NCI-H1092 (cell line): ENCODE measurements around the gene OTUD5.

ENCODE experiments used
- DNase-seq: peaks from one replicate; lab custom pipeline; 2025; lab: John Stamatoyannopoulos, UW

The OTUD5 gene

GRCh38 chrX:48911412-48912182 is 45.8 kb downstream of the OTUD5 start, which contains the start of gene SLC35A2:
Gene SLC35A2 (minus strand): TSS chrX:48911646. CDS start chrX:48911636, 10 bp downstream.
- peak; percentile 75 for DNase-seq

- DNase-seq: no peak
Observed at GRCh38 chrX:48910926-48911411, 46.4 kb downstream of the OTUD5 start.

GRCh38 chrX:48909703-48910294 is 47.6 kb downstream of the OTUD5 start:
- no peak for DNase-seq

GRCh38 chrX:48908600-48908999 is 48.8 kb downstream of the OTUD5 start:
- DNase-seq: no peak

DNA sequence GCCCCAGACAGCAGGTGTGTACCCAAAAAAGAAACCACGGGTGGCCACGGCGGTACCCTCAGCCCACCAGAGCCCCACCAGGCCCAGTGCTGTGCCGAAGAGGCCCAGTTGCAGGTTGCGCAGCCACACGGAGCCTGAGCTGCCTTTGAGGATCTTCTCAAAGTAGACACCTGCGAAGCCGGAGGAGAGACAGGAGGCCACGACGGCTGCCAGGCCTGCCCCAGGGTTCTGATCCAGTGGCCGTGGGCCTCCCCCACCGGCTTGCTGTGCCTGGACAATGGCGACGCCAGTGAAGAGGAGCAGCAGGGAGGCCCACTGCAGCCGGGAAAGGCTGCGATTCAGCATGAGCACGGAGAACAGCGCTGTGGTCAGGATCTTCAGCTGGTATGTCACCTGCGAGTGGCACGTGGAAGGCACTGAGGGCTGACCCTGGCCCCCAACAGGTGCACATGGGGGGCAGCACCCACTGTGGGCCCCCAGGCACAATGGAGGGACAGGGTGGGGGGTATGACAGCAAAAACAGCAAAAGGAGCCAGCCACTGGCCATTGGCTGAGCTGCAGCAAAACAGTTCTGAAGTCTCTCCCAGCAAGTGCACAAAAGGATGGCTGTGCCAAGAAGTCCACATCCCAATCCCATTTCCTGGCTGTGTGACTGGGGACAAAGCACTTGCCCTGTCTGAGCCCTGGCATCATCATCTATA is 52.2 kb downstream of the OTUD5 start:
- DNase-seq: no peak

DNA sequence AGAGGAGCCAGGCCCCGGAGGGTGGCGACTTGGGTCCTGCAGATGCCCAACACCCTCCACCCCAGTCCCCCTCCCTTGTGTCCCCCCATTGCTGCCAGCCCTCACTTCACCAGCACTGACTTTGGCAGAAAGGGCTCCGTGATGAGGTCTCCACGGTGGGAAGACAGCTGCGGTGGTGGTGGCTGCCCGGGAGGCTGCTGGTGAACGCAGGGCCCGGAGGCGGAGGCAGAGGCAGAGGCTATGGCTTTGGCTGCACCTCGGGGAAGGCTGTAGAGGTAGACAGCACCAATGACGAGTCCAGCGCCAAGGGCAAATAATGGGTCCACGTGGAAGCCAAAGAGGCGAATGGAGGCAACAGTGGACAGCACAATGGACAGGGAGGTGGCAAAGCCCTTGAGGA is 52.8 kb downstream of the OTUD5 start:
- no peak for DNase-seq

DNA sequence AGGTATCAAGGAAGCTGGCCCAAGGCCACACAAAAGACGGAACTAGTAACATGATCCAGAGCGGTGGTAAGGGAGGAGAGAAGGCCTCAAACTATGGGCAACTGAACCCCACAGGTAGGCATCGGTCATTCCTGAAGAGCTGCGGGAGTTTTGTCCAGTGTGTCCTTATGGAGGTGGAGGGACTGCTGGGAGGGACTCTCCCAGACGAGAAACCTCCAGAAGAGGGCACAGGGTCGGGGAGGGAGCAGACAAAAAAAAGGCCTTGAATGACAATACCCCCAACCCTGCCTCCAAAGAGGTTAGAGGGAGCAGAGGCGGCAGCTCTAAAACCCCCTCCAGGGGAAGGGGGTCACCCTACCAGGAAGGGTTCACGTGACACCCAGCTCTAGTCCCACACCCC is 53.2 kb downstream of the OTUD5 start:
- DNase-seq: no peak

DNA sequence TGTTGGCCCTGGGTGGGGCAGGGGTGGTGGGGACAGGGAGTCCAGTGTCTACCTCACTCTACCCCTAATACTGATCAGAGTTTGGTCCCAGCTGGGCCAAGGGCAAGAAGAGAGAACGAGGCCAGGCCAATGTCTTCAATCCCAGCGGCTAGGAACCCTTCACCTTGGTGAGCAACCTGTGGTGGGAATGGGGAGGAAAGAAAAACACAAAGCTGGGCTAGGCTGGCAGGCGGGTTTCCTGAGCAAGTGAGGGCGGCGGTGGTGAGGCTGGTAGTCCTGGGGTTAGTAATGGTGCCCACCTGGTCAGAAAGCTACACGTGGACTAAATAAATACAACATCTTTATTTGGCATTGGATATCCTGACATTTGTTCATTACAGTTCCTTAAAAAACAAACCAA is 54.1 kb downstream of the OTUD5 start:
- DNase-seq: no peak

DNA sequence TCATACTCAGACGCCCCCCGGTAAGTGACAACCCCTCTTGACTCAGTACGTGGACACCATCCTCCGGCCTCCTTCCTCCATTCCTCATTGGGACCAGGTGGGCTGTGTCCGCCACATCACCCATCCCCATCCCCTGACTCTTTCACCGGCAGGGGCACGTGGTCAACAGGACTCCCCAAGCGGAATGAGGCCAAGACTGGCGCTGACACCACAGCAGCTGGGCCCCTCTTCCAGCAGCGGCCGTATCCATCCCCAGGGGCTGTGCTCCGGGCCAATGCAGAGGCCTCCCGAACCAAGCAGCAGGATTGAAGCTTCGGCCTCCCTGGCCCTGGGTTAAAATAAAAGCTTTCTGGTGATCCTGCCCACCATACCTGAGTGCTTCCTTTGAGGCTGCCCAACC is 54.6 kb downstream of the OTUD5 start:
- no peak for DNase-seq

GRCh38 chrX:48902135-48902534 is 55.3 kb downstream of the OTUD5 start:
- DNase-seq: no peak

DNA sequence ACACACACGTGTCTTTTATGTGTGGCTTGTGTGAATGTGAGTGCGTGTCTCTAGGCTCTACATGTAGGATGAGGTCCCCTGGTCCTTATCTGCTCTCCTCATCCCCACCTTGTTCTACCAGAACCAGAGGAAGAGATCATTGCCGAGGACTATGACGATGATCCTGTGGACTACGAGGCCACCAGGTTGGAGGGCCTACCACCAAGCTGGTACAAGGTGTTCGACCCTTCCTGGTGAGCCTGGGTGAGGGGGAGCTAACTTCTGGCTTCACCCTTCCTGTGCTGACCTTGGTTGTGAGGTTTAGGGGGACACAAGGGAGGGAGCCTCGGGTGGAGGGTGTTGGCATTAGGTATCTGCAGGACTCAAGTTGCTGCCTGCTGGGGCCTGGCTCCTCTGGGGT is 56.3 kb downstream of the OTUD5 start:
- DNase-seq: no peak

DNA sequence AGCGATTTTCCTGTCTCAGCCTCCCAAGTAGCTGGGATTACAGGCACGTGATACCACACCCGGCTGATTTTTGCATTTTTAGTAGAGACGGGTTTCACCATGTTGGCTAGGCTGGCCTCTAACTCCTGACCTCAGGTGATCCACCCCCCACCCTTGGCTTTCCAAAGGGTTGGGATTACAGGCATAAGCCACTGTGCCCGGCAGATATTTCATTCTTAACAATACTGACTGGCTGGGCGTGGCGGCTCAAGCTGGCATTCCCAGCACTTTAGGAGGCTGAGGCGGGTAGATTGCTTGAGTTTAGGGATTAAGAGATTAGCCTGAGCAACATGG is 58.4 kb downstream of the OTUD5 start:
- no peak for DNase-seq

GRCh38 chrX:48897625-48898306 is 59.6 kb downstream of the OTUD5 start, which contains the start of the genes PQBP1 and TIMM17B:
Gene PQBP1 (plus strand): TSS chrX:48897930. CDS start chrX:48898510, 580 bp downstream.
Gene TIMM17B (minus strand): TSS chrX:48897768. CDS start chrX:48897749, 19 bp downstream.
- DNase-seq: peak; percentile 96

DNA sequence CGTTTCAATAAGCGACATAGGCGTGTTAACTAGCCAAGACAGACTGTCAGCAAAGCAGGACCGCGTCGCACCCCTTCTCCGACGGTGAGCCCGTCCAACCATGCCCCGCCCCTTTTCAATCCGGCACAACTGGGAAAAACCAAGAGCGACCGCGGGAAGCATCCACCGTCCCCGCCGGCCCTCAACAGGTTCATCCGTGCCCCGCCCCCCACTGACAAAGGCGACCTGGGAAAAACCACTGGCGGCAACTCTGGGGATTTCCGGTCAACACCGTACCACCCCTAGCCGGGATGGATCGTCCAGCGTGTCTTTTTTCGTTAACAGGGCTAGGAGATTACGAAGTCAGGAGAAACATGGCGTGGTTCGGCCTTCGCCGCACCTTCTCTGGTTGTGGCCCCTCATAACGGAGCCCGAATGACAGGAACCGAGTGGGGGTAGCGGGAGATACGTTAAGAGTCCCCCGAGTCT is 60.2 kb downstream of the OTUD5 start:
- peak; percentile 83 for DNase-seq

- DNase-seq: no peak
Observed at GRCh38 chrX:48896611-48897011, 60.8 kb downstream of the OTUD5 start.

DNA sequence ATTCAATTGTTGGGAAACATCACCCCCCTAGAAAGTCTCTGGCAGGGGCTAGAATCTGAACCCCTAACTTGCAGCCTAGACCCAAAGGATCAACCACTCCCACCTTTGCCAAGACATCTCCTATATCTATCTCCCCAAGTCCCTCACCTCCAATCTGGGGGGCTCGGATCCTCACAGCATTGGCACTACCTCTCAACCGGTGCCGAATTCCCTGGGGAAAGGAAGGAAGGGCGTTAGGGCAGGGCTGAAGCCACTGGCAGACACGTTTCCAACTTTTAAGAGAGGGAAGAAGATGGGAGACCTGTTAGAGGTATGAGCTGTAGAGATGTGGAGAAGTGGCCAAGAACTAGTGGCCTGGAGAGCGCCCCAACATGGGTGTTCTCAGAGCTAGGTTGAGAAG is 62.5 kb downstream of the OTUD5 start:
- DNase-seq: no peak

DNA sequence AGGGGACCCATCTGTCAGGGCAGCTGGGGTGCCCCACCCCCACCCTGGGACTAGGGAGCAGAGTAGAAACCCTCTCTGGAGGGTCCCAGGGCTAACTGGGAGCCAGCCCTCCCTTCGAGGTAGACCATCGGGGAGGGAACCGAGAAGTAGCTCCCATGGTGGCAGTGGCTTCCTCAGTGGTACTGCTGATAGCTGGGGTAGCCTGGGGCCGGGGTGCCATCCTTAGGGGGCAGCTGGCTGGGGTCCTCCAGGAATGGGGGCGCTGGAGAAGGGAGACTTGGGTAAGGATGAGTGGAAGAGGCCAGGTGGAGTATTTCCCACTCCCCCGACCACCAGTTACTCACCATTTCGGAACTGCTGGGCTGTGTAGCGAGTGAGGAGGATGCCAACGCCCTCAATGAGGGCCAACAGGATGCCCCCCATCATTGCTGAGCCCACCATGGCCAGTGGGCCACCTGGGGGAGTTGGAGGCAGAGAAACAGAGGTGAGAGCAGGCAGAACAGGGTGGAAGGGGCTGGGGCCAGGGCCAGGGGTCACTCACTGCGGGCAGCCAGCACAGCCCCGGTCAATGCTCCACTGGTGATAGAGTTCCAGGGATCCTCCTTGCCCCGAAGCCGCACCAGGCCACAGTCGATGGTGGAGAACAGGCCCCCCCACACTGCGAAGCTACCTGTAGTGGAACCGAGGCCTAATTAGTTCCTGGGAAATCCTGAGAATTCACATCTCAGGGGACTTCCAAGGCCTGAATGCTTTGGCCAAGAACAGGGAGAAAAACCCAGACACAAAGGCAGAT is 63.7 kb downstream of the OTUD5 start:
- DNase-seq: no peak

GRCh38 chrX:48892896-48893295 is 64.5 kb downstream of the OTUD5 start:
- no peak for DNase-seq

GRCh38 chrX:48891402-48892288 is 65.8 kb downstream of the OTUD5 start:
- peak; percentile 82 for DNase-seq

DNA sequence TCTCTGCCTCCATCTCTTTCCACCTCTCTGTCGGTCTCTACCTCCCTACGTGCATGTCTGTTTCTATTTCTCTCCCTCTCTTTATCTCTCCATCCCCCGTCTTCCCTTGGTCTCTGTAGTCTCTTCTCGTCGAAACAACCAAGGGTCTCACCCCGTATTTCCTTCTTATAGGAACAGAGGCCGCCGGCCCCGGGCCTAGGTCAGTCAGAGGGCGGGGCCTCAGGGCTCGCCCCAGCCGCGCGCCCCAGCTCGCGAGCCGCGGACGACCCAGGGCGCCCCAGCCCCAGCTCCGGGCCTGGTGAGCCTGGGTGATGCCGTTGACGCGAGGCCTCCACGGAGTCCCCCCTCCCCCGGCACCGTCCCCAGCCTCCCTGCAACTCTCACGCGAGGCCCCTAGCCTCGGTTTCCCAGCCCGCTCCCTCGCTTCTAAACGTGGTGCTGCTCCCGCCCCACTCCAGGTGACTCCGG is 66.4 kb downstream of the OTUD5 start:
- DNase-seq: no peak
